Subcutaneous adipose tissue (tissue), 4 donors: ENCODE data around the gene MMP11. TPM values are rescaled to one million over a fixed set of nuclear protein-coding genes. Genes with fewer than 3 reads are reported as not detected.

Experiments
- CTCF ChIP-seq: fragments of 450-650 bp; IDR thresholded peaks from one replicate; pipeline ENCODE4 v1.5.1; 2016; ENCODE audit warnings: low read depth, mild to moderate bottlenecking, control low read depth, antibody characterized with exemption, moderate library complexity
- total RNA-seq, 4 donors: library from RNA; depleted of rRNA; stranded (reverse); fragments of >200 nt; gene quantifications; one replicate each; pipeline ENCODE4 v1.1.0, GENCODE V29; 2016

MMP11 gene
- total RNA-seq, 4 donors from 2014 or later, result 2.1 to 2.8 (median 2.2) TPM

DNA sequence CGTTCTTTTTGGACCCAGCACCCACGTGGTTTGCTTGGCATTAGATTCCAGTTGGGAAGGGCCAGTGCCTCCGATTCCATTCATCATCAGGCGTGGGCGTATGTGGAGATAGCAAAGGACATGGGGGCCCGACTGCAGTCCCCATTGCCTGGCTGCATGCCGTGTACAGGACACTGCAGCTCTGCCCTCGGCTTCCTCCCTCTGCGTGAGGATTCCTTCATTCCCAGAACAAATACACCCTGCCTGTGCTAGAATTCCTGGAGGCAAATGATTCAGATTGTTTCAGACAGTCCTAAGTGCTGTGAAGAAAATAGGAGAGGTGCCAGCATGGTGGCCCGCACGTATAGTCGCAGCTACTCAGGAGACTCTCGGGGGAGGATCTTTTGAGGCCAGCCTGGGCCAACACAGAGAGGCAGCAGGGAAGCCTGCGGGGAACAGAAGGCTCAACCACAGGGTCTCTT is 50.7 kb downstream of the MMP11 start:
- TF ChIP-seq CTCF, result no peak

DNA sequence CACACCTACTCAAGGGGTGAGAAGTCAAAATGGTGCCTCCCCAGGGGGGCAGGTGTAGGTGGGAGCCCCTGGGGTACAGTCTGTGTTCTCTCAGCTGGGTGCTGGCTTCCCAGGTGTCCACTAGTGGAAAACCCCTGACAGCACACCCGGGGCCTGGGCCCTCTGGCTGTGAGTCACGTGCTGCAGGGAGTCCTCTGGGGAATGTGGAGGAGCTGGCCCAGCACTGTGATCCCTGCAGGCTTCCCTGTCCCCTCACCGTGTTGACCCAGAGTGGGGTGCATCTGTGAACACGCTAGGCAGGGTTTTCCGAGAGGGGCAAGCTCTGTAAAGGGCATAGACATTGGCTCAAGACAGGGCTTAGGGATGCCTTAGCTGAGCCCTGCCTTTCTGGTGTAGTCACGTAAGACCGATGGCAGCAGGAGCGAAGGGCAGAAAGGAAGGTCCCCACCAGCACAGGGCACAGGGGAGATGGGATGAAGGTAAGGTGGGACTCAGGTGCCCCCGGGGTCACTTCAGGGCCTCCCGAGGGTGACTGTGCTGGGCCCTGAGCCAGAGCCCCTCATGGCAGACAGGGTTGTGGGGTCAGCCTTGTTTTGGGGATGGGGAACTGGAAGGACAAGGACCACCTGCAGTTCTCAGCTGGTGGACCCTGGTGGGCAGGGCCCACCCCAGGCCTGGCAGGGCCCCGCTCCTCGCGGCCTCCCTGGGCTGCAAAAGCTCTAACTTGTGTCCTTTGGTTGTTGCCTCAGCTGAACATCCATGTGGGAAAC is 52.0 kb downstream of the MMP11 start:
- no peak for TF ChIP-seq CTCF

DNA sequence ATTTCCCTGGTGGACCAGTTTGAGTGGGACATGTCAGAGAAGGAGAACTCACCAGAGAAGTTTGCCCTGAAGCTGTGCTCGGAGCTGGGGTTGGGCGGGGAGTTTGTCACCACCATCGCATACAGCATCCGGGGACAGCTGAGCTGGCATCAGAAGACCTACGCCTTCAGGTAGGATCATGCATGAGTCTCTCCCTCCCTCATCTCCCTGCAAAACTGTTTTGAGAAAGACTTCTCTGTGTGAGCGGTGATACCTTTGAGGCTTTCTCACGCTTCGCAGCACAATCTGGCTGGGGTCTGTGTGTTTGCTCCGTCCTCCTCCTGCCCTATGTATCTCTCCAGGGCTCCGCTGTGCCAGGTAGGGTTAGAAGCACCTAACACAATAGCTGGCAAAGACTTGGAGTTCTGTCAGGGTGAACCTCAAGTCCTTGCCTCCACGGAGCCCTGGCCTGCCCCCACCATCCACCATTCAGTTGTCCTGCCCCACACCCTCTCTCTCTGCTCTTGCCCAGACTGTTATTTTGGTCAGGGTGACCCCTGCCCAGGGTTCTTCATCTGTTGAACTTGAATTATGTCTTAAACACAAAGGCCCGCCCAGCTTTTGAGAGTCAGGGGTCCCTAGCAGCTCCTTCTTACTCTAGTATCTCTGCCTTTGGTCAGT is 52.7 kb downstream of the MMP11 start:
- TF ChIP-seq CTCF, result no peak

DNA sequence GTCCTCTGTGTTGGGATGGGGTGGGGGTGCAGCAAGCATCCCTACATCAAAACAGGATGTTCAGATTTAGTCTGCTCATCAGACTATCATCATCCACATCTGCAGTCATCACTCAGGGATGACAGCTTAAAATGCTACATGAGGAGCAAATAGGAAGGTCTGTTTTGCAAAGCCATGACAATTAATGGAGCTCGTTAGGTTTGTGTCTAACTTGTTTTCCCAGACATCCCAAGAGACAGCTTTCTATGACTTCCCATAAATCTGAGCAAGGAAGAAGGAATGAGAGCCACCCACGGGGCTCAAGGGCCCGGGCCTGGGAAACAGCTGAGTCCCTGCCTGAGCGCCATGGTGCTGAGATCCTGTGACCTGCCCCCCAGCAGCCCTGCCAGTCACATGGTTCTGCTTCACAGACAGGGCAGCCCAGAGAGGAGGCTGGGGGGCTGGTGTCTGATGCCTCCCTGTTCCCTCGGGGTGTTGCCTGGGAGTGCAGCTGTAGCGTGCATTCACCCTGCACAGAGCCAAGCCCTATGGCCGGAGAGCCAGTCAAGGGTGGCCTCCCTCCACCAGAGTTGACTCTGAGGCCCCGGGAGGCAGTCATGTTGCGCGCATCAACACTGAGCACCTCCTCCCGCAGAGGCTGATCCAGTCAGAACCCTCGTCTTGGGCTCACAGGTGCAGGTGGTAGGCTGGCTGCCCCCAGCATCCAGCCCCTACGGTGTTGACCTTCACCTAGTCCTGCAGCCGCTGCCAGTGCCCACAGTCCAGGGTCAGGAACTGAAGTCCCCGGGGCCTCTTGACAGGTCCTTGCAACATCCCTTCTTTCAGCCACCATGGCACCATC is 54.1 kb downstream of the MMP11 start:
- no peak for TF ChIP-seq CTCF

- TF ChIP-seq CTCF, result no peak
These were observed 54.8 kb downstream of the MMP11 start for GRCh38 chr22:23827351-23827995.

DNA sequence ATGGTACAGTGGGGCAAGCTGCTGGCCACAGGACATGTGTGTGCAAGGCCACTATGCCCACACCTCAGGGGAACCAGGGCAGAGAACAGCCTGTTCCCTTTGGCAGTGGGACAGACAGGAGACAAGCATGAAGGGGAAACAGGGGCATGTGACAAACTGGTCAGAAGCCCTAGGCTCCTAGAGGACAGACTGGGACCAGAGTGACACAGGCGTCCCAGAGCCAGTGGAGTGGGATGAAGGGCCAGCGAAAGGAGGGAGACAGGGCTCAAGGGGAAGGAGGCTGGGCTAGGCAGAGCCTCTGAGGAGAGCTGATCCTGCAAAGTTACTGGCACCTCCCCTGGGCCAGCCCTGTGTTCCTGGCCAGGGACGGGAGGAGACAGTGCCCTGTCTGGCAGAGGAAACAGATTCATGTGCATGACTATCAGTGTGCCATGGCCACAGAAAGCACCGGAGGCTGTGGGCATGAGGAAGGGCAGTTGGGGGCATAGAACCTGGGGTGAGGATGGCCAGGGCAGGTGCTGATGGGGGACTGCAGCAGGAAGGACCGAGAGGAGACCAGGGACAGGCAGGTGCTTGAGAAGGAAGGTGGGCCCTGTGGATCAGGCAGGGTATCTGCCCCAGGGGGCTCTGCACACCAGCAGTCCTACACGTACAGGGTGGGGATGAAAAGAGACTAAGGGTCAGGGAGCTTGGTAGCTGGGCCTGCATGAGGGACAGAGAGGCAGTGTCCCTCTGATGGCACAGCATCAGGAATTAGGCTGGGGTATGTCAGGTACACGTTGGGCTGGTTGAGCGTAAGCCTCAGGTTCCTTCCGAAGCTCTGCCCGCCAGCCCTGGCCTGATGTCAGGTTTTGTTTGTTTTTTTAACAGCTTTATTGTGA is 56.4 kb downstream of the MMP11 start:
- no peak for TF ChIP-seq CTCF
